Testis (tissue), 3 donors: ENCODE results near the gene CDK6. TPM values are rescaled to one million over a fixed set of nuclear protein-coding genes. Genes with fewer than 3 reads are reported as not detected.

ENCODE experiments used
- DNase-seq: peaks from one replicate; pipeline ENCODE4 v3.0.0-alpha.2; 2019
- H3K27ac ChIP-seq, 2 donors: fragments of 200-600 bp; sonication (generic); one replicate each; pipeline ENCODE4 v1.5.1; 2019
- H3K27me3 ChIP-seq: fragments of 200-600 bp; sonication (generic); one replicate; pipeline ENCODE4 v1.5.1; 2019
- H3K36me3 ChIP-seq: fragments of 200-600 bp; sonication (generic); one replicate; pipeline ENCODE4 v1.5.1; 2017; ENCODE audit warnings: low read depth; ENCODE audit errors: missing control alignments
- H3K4me1 ChIP-seq: fragments of 200-600 bp; sonication (generic); one replicate; pipeline ENCODE4 v1.5.1; 2019
- H3K4me3 ChIP-seq, 2 donors: fragments of 200-600 bp; sonication (generic); one replicate each; pipeline ENCODE4 v1.5.1; 2017 to 2019
- H3K9me3 ChIP-seq: fragments of 200-600 bp; sonication (generic); one replicate; pipeline ENCODE4 v1.5.1; 2017
- POLR2A ChIP-seq: fragments of 450-650 bp; IDR thresholded peaks from one replicate; pipeline ENCODE4 v1.6.1; 2017; ENCODE audit warnings: antibody characterized with exemption, mild to moderate bottlenecking, moderate library complexity
- WGBS, 2 donors: methylation state at CpG; one replicate each; pipeline ENCODE4 v1.1.5; 2018; 5-methylcytosine and 5-hydroxymethylcytosine counted together
- intact Hi-C: fragments of 100-400 bp; cut with DNase I; formaldehyde crosslinking; loops from one replicate; pipeline ENCODE4 v1.15.1; 2023; ENCODE audit warnings: low total_unique reads
- polyA plus RNA-seq: library from polyadenylated mRNA; stranded (reverse); fragments of 350-450 nt; fragmentation: Illumina TruSeq; extraction: RNeasy Lipid Tissue Mini Kit (QIAGEN cat#74804); gene quantifications from one replicate; pipeline ENCODE4 v1.2.3, GENCODE V29; 2014; ENCODE audit warnings: low read depth, low replicate concordance; ENCODE audit not compliant: insufficient read depth
- total RNA-seq, 2 donors: library from RNA; depleted of rRNA; stranded (reverse); fragments of >200 nt; gene quantifications; one replicate each; pipeline ENCODE4 v1.2.3, GENCODE V29; 2016
- TF ChIP-seq, protein P1 (sequence below), 3 experiments: fragments of 450-650 bp in 2 of 3; fragments of 200-600 bp in 1 of 3; sonication (generic) in 1 of 3; IDR thresholded peaks; one replicate each; pipeline ENCODE4 v1.5.1; 2016 to 2019; ENCODE audit warnings: antibody characterized with exemption in 3 of 3, mild to moderate bottlenecking in 2 of 3, moderate library complexity in 1 of 3

CDK6 gene
- total and polyA plus RNA-seq, 3 donors from 2014 or later: 21.1 to 31.6 (median 22.8) TPM

- H3K4me1 ChIP-seq: no peaks in the 10 kb centered on the region
- H3K36me3 ChIP-seq: no peaks in the 10 kb centered on the region
- 87 to 89% methylated on average over 4 of the region's 4 CpGs for WGBS, 2 donors
- no peaks in the 10 kb centered on the region for H3K9me3 ChIP-seq
- H3K27ac ChIP-seq: no peak overlapping the region
- intact Hi-C loops: no loop called here
- TF ChIP-seq, protein P1, sequence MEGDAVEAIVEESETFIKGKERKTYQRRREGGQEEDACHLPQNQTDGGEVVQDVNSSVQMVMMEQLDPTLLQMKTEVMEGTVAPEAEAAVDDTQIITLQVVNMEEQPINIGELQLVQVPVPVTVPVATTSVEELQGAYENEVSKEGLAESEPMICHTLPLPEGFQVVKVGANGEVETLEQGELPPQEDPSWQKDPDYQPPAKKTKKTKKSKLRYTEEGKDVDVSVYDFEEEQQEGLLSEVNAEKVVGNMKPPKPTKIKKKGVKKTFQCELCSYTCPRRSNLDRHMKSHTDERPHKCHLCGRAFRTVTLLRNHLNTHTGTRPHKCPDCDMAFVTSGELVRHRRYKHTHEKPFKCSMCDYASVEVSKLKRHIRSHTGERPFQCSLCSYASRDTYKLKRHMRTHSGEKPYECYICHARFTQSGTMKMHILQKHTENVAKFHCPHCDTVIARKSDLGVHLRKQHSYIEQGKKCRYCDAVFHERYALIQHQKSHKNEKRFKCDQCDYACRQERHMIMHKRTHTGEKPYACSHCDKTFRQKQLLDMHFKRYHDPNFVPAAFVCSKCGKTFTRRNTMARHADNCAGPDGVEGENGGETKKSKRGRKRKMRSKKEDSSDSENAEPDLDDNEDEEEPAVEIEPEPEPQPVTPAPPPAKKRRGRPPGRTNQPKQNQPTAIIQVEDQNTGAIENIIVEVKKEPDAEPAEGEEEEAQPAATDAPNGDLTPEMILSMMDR (IDR thresholded peaks at IDR 0.05): no peak
- no peak for TF ChIP-seq POLR2A
- H3K27me3 ChIP-seq: no peaks in the 10 kb centered on the region
- H3K4me3 ChIP-seq: no peak overlapping the region
- DNase-seq: no peak
These were observed 34.0 kb downstream of the CDK6 start for GRCh38 chr7:92802406-92802805.

- no peak for DNase-seq
- TF ChIP-seq, protein P1 (IDR thresholded peaks at IDR 0.05): no peak
- no peak for TF ChIP-seq POLR2A
- H3K4me3 ChIP-seq: no peak overlapping the region
- H3K36me3 ChIP-seq: no peaks in the 10 kb centered on the region
- no peaks in the 10 kb centered on the region for H3K9me3 ChIP-seq
- WGBS, 2 donors: 94 to 96% methylated on average over 3 of the region's 3 CpGs
- no peak overlapping the region for H3K27ac ChIP-seq
- H3K27me3 ChIP-seq: no peaks in the 10 kb centered on the region
- H3K4me1 ChIP-seq: no peaks in the 10 kb centered on the region
- intact Hi-C loops: no loop called here
These were observed 36.7 kb downstream of the CDK6 start for GRCh38 chr7:92799446-92800211.

GRCh38 chr7:92798517-92799249, 37.7 kb downstream of the CDK6 start:
- no peaks in the 10 kb centered on the region for H3K36me3 ChIP-seq
- no peak overlapping the region for H3K27ac ChIP-seq
- H3K4me3 ChIP-seq: no peak overlapping the region
- 55 to 73% methylated on average over 1 of the region's 1 CpG for whole genome bisulfite sequencing, 2 donors
- no peaks in the 10 kb centered on the region for H3K4me1 ChIP-seq
- TF ChIP-seq, protein P1 (IDR thresholded peaks at IDR 0.05): no peak
- no peak for TF ChIP-seq POLR2A
- H3K9me3 ChIP-seq: no peaks in the 10 kb centered on the region
- intact Hi-C loops: no loop called here
- no peaks in the 10 kb centered on the region for H3K27me3 ChIP-seq
- no peak for DNase-seq

DNA sequence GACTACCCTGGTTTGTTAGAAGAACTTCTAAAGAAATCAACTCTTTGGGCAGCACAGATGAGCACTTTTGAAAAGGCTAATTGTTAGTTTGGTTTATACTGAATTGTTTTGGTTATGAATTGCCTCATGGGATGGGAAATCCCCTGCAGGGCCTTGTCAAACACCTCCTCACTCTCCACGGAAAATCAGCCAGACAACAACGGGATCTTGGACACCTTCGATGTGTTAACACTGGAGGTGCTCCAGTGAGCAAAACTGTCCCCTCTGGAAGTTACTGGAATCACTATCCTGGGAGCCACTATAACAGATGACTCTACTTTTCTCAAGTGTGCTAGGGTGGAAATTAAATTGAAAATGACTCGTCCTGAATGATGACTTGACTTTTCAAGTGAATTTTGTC, 38.7 kb downstream of the CDK6 start:
- intact Hi-C loops: no loop called here
- no peak overlapping the region for H3K27ac ChIP-seq
- no peak for TF ChIP-seq POLR2A
- TF ChIP-seq, protein P1 (IDR thresholded peaks at IDR 0.05): no peak
- no peak for DNase-seq
- H3K4me1 ChIP-seq: no peaks in the 10 kb centered on the region
- H3K27me3 ChIP-seq: no peaks in the 10 kb centered on the region
- no peaks in the 10 kb centered on the region for H3K36me3 ChIP-seq
- no peaks in the 10 kb centered on the region for H3K9me3 ChIP-seq
- no peak overlapping the region for H3K4me3 ChIP-seq
- WGBS, 2 donors: 71 to 74% methylated on average over 4 of the region's 4 CpGs
